HG03108 (cell line): ENCODE measurements around the gene CDK12.

ENCODE experiments used
- ATAC-seq: cut with Tn5 transposase; IDR thresholded peaks from one replicate; pipeline ENCODE4 v1.9.1; 2021; ENCODE audit warnings: moderate library complexity; ENCODE audit not compliant: unreplicated experiment

The CDK12 gene

DNA sequence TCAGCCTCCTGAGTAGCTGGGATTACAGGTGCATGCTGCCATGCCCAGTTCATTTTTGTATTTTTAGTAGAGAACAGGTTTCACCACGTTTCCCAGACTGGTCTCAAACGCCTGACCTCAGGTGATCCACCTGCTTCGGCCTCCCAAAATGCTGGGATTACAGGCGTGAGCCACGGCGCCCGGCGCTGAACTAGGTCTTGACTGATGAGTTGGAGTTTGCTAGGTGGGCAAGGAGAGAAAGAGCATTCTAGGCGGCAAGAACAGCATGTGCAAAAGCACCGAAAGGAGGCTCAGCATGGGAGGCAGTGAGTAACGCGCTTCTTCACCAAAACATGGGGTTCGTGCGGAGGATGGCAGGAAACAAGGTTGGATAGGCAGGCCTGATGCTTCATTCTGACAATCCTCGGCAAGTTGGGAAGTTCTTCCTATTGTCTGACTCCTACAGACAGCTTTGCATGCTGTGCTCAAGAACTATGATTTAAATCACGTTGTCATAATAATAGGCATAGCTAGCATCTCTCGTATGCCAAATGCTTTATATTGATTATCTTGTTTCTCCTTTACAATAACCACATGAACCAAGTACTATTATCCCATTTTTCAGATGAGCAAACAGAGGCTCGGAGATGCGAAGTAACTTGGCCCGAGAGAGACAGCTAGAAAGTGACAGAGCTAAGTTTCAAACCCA is 119.9 kb downstream of the CDK12 start:
- no peak for ATAC-seq

DNA sequence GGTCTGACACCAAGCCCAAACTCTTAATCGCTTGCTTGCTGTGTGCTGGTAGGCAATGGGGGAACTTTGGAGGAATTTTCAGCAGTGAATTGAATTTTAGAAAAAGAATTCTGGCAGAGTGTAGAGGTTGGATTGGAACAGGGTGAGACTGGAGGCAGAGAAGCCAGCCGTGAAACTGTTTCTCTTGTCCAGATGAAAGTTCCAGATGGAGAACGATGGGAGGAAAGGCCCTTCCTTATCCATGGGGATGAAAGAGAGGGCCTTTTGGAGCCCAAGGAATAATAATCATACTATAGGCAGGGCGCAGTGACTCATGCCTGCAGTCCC is 120.4 kb downstream of the CDK12 start:
- ATAC-seq = no peak

DNA sequence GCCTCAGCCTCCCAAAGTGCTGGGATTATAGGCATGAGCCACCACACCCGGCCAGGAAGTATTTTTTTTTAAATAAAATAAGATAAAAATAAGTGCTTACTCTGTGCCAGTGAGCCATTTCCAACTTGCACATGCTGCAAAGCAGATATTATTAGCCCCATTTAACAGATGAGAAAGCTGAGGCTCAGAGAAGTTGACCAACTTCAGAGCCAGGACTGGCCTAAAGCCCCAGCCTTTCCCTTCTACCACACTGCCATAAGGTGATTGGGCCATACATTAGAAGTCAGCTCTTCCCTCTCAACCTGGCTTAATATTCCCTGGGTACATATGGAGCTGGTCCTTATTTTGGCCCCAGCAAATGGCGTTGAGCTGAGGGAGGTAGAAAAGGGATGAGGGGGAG is 121.4 kb downstream of the CDK12 start:
- no peak for ATAC-seq
